GM21619 (cell line): ENCODE data around the gene POLE4.

Source experiments
- ATAC-seq: cut with Tn5 transposase; IDR thresholded peaks from one replicate; pipeline ENCODE4 v1.9.1; 2021; ENCODE audit not compliant: unreplicated experiment

Gene POLE4, protein sequence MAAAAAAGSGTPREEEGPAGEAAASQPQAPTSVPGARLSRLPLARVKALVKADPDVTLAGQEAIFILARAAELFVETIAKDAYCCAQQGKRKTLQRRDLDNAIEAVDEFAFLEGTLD

DNA sequence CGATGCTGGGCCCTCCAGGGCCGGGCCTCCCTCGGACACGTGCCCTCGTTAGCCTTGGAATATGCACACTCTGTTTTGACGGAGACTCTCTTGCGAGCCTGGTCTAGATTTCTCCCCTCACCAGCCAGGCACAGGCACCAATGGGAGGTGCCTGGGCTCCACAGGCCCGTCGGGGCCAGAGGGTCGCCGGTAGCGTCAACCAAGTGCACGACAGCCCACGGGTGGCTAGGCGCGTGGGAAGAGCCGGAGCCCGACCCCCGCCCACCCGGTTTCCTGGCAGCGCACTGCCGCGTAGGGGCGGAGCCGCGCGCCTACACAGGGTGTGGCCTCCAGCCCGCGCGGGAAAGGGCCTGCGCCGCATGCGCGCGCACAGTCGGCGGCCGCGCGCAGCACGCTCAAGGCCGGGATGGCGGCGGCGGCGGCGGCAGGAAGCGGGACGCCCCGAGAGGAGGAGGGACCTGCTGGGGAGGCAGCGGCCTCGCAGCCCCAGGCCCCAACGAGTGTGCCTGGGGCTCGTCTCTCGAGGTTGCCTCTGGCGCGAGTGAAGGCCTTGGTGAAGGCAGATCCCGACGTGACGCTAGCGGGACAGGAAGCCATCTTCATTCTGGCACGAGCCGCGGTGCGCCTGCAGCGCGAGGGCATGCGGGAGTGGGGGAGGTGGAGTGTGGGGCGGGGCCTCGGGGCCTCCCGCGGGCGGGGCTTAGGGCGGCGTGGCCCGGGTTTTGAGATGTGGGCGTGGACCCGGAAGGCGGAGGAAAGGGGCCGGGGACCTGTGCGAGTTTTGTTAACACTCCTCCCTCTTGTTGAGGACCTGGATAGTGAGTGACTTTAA lies at the start of gene POLE4:
Gene POLE4, plus strand, starts transcription at position 370 of the 832 bp plus-strand sequence. Its CDS starts 37 bp downstream, at position 407.
- ATAC-seq = peak; percentile 90

DNA sequence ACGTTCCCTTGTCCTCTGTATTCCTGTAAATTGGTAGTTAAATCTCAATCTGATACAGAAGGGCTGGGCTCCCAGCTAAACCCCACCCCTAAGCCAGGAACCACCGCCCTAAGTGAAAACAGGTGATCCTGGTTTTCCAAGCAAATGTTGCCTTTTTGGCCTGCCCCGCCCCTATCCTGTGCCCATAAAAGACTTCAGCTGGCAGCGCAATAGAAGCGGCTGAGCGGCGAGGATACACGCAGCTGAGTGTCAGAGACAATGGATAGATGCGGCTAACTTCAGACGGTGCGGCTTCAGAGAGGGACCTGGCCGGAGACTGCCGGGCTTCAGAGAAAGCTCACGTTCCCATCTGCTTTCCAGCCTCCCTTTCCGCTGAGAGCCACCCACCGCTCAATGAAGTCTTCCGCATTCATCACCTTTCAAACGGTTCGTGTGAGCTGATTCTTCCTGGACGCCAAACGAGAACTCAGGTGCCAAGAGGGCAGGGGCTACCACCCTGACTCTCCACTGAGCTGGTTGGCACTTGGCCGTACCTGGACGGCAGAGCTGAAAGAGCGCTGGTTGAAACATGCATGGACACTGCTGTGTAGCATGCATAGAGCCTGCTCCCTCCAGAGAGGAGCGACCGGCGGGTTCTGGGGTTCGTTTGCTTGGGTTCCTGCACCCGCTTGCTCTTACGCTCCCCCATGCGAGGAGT lies 49.5 kb upstream of the POLE4 start:
- ATAC-seq = no peak

DNA sequence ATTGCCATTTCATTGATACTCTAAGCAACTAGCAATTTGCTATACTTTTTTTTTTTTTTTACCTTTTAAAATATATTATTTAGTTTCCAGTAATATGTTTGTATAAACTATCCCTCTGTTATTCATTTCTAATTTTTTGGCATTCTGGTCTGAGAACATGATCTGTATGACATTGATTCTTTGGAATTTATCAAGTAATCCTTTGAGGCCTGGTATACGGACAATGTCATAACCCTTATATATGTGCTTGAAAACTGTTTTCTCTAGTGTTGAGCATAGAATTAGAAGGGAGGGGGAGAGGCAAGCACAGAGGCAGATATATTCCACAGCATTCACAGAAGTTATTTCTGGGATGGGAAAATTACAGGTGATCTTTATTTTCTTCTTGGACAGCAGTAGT lies 48.2 kb upstream of the POLE4 start:
- ATAC-seq = no peak

DNA sequence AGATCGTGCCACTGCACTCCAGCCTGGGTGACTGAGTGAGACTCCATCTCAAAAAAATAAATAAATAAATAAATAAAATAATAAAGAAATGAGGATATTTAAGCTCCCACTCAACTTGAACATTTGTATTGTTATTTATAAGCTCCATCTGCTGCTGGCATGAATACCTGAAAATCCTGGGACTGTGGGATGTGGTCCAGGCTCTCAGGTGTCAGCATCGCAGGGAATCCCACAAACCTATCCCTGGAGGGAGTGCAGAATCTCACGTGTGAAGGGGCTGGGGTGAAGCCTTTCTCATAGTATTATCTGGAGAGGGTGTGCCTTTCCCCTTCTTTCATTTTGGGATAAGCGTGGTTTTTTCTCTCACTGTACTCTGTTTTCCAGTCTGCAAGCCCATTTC lies 47.4 kb upstream of the POLE4 start:
- ATAC-seq = no peak

DNA sequence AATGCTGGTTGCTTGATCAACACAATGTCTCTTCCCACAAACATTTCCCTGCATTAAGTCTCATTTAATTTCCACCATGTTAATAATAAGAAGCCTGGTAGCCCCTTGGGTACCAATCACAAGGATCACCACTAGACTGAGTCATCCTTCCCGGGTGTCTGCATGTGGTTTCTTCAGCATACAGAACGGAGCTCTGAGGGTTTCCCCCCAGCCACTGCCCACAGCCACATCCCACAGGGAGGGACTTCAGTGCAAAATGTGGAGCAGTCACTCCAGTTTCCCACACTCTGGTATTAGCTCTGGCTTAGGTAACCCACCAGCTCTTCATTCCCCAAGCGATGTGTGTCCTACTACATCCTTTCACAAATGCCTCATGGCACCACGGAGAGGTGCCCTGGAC lies 42.7 kb upstream of the POLE4 start:
- ATAC-seq = peak; percentile 56

DNA sequence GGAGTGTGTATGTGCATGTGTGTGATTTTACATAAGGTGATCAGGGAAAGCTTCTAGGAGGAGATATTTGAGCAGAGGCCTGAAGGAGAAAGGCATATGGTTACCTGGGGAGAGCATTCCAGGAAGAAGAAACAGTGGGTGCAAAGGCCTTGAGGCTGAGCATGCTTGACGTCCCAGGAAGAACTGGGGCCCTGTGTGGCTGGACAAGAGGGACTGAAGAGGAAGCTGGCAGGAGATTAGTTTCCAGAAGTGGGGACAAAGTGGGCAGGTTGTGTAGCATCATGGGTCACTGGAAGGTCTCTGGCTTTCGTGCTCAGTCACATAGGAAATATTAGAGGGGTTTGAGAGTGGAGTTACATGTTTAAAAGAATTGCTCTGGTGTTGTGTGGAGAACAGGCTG lies 42.0 kb upstream of the POLE4 start:
- no peak for ATAC-seq

DNA sequence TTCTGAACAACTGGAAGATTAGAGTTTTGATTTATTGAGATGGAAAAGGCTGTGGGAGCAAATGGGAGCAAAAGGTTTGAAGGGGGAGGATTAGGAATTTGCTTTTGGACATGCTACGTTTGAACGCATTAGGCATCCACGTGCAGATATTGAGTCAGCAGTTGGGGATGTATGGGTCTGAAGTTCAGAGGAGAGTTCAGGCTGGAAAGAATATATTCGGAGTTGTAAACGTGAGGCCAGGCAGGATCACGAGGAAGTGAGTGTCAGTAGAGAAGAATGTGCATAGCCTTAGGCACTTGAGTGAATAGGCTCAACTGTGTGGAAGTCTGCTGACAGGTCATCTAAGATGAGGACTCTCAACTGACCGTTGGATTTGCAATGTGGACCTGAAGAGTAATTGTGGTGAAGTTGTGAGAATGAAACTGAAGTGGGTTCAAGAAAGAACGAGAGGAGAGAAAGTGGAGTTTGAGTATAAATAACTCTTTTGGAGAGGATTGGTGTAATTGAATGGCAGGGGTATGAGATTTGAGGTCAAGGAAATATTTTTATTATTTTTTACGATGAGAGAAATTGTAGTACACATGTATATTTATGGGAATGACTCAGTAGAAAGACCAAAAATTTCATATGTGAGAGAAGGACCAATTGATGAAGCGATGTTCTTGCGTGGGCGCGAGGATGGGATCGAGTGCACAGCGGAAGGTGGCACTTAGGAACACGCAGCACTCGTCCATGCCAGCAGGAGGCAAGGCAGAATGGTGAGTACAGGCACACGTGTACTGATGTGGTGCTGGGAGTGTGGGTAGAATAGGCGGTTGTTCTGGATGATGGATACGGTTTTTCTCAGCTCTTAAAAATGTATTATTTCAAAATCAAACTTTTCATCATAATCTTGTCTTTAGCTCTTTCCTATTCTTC lies 40.5 kb upstream of the POLE4 start:
- no peak for ATAC-seq

DNA sequence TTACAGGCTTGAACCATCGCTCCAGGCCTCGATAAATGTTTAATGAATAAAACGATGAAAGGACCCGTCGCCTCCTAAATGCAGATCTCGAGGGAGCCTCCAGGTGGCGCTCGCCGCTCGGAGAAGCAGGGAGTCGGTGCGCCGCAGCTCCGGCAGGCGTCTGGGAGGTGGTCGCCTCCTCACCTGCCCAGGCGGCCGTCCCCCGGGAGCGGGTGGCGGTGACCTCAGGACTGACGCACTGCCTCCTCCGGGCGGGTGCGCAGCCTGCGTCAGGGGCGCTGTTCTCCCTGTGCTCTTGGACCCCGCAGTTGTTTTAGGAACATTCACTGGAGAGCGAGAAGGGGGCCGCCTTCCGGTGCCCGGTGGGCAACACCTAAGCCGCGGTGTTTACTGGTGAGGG lies 38.6 kb upstream of the POLE4 start:
- ATAC-seq = peak; percentile 54

DNA sequence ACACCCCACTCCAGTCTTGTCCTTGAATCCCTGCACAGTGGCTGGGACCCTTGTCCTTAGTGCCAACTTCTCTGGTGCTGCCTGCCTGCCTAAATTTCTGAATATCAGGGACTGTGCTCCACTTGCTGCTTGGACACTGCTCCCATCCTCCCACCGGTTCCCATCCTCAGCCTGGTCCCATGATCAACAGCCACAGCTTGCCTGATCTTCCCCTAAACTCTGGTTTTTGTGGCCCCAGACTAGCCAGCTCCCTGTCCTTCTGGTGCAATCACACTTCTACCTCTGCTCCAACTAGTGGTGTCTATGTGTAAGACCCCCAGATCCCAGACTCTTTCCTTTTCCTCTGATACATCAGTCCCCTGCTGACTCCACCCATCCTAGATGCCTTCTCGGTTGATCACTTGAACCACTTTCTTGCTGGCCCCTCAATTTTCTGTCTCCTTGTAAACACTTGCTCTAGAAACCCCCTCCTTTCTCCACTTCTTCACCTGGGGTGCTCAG lies 37.2 kb upstream of the POLE4 start:
- ATAC-seq = no peak

DNA sequence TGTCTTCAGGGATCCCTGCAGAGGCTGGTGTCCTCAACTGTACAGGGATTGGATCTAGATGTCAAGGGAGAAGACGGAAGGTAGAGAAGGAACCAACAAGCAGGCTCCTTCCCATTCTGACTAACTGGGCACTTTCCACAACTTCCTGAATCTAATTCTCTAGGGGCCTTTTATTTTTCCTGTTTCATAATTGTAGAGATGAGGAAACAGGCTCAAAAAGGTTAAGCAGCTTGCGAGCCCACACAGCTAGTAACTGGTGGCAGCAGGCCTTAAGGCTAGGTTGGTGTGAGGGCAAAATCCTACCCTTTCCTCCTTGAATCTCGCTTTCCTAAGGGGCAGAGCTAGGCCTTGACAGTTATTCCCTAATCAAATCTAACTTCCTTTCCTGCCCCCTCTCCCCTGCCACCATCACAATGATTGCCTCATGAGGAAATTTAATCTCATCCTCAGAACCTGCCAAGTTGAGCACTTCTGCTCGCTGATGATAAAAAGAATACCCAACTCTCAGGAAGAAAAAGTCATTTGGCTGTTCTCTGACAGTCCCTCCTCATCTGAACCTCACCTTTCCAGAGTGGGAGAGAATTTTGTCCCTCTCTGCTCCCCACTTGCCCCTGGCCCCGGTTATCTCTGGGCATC lies 35.7 kb upstream of the POLE4 start:
- no peak for ATAC-seq

DNA sequence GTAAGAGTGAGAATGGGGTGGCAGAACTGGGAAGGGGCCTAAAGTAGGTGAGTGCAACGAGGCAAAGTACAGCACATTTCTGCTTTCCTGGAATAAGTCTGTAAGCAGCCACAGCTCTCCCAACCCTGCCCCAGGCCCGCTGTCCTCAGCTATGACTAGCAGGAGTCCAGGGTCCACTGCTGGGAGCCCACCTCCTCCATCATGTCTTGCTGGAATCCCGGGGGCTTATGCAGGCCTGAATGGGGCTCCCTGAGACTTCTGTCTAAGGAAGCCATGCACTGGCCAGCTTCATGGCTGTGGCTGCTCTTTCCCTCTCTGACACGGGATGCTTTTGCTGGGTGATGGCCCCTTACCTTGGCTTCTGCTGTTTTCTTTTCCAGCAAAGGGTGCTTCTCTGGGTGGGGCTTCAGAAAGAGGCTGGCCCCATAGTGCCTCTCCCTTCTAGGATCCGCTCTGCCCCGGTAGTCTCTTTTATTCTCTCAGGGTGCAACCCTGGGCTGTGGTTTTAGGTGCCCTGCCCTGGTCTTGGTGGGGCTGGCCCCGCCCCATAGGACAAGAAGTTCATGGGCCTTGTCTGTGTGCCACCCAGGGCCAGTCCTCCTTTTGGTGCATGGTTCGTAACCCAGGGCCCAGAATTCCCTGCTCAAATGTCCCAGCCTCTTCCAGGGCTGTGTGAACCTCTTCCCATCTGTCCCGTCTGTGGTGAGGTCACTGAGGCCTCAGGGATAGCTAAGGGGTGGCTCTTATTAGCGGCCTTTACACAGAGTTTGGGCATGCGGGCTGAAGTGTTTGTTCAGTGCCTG lies 33.8 kb upstream of the POLE4 start:
- no peak for ATAC-seq

DNA sequence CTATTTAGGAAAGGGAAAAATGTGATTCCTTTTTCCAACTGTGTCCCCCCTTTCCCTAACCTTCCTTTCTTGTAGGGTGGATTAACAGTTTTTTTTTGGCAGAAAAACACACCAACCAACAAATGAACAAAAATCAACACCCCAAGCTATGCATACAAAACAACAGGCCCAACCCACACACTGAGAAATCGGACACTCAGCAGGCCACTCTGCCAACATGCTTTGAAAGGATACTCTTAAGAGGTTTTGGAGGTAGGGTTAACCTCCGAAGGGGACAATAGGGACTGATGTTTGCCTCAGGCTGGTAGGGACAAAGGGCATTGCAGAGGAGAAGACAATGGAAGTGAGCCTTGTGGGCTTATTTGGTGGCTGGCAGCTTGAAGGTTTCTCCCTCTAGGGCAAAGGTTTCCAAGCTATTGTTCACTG lies 33.1 kb upstream of the POLE4 start:
- ATAC-seq = no peak

DNA sequence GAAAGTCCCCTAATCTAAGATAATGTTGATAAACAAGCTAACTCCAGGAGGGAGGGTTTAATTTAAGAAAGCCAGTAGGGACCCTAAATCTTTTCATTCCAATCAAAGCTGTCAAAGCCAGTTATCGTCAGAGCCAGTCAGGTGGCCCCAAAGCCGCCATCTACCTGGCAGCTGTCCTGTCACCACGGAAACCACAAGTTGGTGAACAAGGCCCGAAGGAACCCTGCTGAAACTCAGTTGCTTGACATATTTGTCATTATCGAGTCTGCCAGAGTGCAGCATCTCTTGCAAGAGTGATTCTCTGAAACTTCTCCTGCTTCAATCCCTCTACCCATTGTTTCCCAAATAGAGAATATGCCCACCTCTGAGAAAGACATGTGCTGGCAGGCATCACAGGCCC lies 30.8 kb upstream of the POLE4 start:
- no peak for ATAC-seq

DNA sequence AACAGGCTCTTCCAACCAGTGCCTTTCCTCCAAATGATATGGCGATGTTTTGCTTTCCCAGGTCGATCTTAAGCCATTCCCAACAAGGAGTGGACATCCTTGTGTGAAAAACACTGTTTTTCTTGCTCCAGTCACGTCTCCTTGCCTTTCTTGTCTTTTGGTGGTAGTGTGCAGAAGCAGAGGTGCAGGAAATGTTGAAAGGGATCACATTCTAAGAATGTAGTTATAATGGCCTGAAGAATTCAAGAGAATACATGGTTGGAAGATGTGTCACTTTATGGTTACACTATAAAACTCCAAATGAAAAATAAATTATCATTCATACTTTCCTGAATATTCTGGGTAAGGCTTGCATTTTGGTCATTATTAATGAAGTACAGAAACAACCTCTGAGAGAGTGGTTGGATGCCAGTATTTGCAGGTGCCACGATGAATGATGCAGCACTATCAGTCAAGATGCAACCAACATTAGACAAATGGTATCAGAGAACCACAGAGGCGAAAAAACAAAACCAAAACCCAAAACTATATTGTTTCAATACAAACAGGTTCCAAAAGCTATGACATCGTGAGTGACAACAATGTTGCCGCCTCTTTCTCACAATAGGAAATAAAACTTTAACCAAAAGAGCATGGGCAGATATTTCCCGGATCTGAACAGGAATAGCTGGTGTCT lies 27.5 kb upstream of the POLE4 start:
- no peak for ATAC-seq

DNA sequence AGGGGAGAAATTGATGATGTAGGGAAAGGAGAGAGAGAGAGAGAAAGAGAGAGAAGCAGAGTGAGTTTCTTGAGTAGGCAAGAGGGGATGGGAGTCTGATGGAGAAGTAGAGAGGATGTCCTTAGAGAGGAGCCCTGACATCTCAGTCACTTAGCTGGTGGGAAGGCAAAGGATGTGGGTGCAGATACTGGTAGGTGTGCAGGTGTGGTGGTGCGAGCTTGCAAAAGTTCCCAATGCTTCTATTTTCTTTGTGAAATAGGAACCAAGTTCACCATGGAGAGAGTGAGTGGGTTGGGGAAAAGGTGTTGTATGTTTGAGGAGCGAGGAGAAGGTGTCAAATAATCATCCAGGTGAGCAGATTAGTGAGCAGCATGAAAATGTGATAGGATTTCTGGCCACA lies 26.5 kb upstream of the POLE4 start:
- ATAC-seq = no peak

DNA sequence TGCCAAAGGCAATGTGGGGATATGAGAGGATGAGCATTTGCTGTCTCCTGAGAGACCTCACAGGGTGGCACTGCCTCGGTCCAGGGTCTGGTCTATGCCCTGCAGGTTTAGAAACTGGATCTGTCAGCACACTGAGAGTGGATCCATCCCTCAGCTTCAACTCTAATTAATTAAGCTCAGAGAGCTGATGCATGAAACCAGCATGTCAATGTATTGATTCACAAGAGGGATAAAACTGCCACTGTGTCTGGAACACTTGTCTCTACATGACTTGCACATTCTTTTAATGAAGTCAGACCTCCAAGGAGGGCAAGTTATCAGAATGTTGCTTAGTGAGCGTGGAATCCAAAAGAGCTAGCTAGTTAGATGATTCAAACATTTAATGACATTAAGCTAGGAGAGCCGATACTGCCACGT lies 22.5 kb upstream of the POLE4 start:
- ATAC-seq = no peak

DNA sequence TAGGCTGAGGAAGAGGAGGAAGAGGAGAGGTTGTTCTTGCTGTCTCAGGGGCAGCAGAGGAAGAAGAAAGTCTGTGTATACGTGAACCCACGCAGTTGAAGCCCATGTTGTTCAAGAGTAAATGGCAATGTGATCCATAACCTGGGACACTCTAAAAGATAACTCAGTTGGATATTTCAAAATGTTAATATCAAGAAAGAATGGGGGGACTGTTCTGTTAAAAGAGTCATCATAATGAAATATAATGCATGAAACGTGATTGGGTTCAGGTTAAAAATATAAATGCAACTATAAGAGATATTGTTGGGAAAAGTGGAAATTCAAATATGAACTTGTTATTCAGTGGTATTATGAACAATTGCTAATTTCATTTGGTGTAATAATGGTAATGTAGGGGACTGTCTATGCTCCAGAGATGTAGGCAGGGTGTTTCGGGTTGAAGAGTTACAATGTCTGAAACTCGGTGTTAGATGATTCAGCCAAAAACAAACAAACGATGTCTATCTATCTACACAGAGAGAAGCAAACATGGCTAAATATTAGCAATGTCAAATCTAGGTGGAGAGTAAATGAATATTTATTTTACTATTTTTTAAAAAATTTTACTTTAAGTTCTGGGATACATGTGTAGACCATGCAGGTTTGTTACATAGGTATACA lies 21.1 kb upstream of the POLE4 start:
- no peak for ATAC-seq

DNA sequence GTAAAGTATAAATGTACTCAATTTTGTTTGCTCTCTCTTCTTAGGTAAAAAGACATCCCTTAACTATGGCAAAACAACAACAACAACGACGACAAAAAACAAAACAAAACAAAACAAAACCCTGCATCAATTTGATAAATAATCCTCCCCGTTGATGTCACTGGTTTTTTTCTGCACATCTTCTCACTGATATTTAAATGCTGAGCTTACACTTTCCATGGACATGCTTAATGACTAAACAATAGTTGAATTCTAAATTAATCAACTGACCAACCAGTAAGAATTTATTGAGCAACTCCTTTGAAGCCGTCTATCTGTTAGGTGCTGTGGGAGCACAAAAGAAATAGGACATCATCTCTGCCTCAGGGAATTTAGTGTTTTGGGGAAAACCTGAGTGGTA lies 20.2 kb upstream of the POLE4 start:
- ATAC-seq = no peak
